H4 (cell line): Measurements from ENCODE around the gene TBC1D22A. TPM values are rescaled to one million over a fixed set of nuclear protein-coding genes. Genes with fewer than 3 reads are reported as not detected.

Experiments used
- DNase-seq: peaks from one replicate; pipeline ENCODE4 v3.0.0-alpha.2; 2015; ENCODE audit warnings: low spot score
- total RNA-seq: library from RNA; depleted of rRNA; stranded (reverse); fragments of >200 nt; shearing (Covaris generic); gene quantifications from 2 replicates; pipeline ENCODE4 v1.2.3, GENCODE V29; 2014

The TBC1D22A gene
- total RNA-seq, 1 experiment from 2014 or later, result 8.6 TPM

- DNase-seq, result no peak
Measured at GRCh38 chr22:46956498-46957215, 194.2 kb downstream of the TBC1D22A start.

GRCh38 chr22:46957521-46957920, 195.1 kb downstream of the TBC1D22A start:
- DNase-seq, result no peak

- no peak for DNase-seq
Measured at GRCh38 chr22:46958191-46958590, 195.7 kb downstream of the TBC1D22A start.

- no peak for DNase-seq
Measured at GRCh38 chr22:46958658-46959057, 196.2 kb downstream of the TBC1D22A start.

- no peak for DNase-seq
Measured at GRCh38 chr22:46959369-46959768, 196.9 kb downstream of the TBC1D22A start.

GRCh38 chr22:46961591-46962295, 199.3 kb downstream of the TBC1D22A start:
- no peak for DNase-seq

GRCh38 chr22:46962406-46962805, 200.0 kb downstream of the TBC1D22A start:
- no peak for DNase-seq

- no peak for DNase-seq
Measured at GRCh38 chr22:46963672-46964545, 201.5 kb downstream of the TBC1D22A start.

- DNase-seq, result no peak
Measured at GRCh38 chr22:46964773-46965550, 202.5 kb downstream of the TBC1D22A start.

GRCh38 chr22:46965555-46966494, 203.4 kb downstream of the TBC1D22A start:
- DNase-seq, result no peak

GRCh38 chr22:46966495-46966845, 204.0 kb downstream of the TBC1D22A start:
- no peak for DNase-seq

- DNase-seq, result no peak
Measured at GRCh38 chr22:46966846-46967245, 204.4 kb downstream of the TBC1D22A start.

- no peak for DNase-seq
Measured at GRCh38 chr22:46967445-46968358, 205.3 kb downstream of the TBC1D22A start.

- DNase-seq, result no peak
Measured at GRCh38 chr22:46968359-46968740, 205.9 kb downstream of the TBC1D22A start.

GRCh38 chr22:46968848-46969247, 206.4 kb downstream of the TBC1D22A start:
- DNase-seq, result no peak

- no peak for DNase-seq
Measured at GRCh38 chr22:46969491-46969890, 207.0 kb downstream of the TBC1D22A start.

GRCh38 chr22:46969961-46970360, 207.5 kb downstream of the TBC1D22A start:
- no peak for DNase-seq

- no peak for DNase-seq
Measured at GRCh38 chr22:46970411-46971098, 208.1 kb downstream of the TBC1D22A start.
